HG02938 (cell line): ENCODE data around the gene PADI2.
"Not testable (repeated sequence)": the region's sequence is repeated elsewhere in the genome, so short reads cannot be mapped to it uniquely, and the experiment has no call there.

Source experiments
- ATAC-seq: cut with Tn5 transposase; IDR thresholded peaks from one replicate; pipeline ENCODE4 v1.9.1; 2021; ENCODE audit warnings: mild to moderate bottlenecking, moderate library complexity; ENCODE audit not compliant: unreplicated experiment

PADI2 gene

GRCh38 chr1:17086751-17087150, 32.5 kb downstream of the PADI2 start:
- ATAC-seq: no peak

GRCh38 chr1:17084787-17085186, 34.5 kb downstream of the PADI2 start:
- no peak for ATAC-seq

DNA sequence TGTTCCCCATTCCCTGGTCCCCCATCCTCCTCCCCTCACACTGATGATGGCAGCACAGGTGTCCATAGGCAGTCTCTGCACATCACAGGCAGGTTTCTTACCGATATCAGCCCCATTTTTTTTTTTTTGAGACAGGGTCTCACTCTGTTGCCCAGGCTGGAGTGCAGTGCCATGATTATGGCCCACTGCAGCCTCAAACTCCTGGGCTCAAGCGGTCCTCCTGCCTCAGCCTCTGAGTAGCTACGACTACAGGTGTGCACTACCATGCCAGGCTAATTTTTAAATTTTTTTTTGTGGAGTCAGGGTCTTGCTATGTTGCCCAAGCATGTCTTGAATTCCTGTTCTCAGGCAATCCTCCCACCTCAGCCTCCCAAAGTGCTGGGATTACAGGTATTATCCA, 36.5 kb downstream of the PADI2 start:
- ATAC-seq: no peak

DNA sequence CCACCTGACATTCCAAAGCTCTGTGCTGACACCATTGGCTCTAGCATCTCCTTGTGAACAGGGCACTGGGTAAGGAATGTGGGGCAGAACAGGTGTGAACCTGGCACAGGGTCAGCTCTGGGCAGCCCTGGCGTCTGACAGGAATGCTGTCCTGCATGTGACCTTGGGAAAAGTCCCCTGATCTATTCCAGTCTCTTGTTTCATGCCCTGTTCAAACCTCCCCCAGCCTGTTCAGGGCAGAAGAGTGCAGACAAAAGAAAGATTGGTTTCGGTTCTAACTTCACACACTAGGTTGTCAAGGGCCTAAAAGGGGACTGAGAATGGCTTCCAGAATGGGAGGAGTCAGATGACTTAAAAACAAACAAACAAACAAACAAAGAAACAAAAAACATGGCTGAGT, 37.8 kb downstream of the PADI2 start:
- ATAC-seq: no peak

GRCh38 chr1:17080880-17081279, 38.4 kb downstream of the PADI2 start:
- ATAC-seq: no peak

- no peak for ATAC-seq
Observed at GRCh38 chr1:17080085-17080759, 39.0 kb downstream of the PADI2 start.

GRCh38 chr1:17078991-17079868, 40.0 kb downstream of the PADI2 start:
- no peak for ATAC-seq

- no peak for ATAC-seq
Observed at GRCh38 chr1:17075470-17076255, 43.6 kb downstream of the PADI2 start.

- ATAC-seq: no peak
Observed at GRCh38 chr1:17071794-17072193, 47.5 kb downstream of the PADI2 start.

DNA sequence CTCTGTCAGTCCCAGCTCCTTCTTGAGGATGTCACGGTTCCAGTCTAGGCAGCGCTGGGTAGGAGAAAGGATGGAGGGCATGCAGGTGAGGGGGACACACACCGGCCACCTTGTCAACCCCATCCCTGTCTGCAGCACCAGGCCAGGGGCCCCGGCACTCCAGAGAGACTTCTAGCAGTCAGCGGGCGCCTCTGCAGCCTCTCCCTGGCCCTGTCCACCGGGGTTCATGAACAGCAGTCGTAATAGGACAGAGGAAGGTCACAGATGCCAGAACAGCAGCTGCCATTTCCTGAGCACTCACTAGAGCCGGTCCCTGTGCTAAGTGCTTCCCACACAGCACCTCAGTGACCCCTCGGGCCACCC, 49.1 kb downstream of the PADI2 start:
- no peak for ATAC-seq

- ATAC-seq: no peak
Observed at GRCh38 chr1:17069452-17070162, 49.6 kb downstream of the PADI2 start.

GRCh38 chr1:17068789-17069188, 50.5 kb downstream of the PADI2 start:
- ATAC-seq: no peak

- ATAC-seq: no peak
Observed at GRCh38 chr1:17067465-17068240, 51.6 kb downstream of the PADI2 start.

GRCh38 chr1:17067069-17067426, 52.2 kb downstream of the PADI2 start:
- no peak for ATAC-seq

DNA sequence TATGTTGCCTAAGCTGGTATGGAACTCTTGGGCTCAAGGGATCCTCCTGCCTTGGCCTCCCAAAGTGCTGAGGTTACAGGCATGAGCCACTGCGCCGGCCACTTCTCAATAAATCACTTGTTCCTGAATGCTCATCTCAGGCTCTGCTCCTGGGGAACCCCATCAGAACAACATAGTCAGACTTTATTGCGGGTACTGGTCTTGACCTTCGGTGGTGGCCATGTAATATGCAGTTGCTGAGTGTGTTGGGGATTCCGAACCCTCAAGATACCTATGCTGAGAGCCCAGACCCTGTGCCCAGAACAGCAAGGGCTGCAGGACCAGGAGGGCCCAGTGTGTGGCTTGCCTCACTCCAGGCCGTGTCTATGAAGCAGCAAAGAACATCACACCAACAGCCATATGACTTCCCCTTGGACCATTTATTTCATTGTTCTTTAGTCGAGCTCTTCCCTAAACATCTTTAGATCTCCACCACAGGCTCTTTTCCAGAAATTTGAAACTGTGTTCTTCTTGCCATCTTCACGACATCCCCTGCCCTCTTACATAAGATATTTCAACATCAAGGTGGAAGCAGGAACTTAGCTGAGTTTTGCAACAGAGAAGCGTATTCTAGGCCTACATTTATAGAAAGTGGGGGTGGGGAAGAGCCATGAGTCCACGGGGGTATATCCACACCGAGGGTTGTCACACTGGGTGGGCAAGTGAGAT, 52.7 kb downstream of the PADI2 start:
- no peak for ATAC-seq

DNA sequence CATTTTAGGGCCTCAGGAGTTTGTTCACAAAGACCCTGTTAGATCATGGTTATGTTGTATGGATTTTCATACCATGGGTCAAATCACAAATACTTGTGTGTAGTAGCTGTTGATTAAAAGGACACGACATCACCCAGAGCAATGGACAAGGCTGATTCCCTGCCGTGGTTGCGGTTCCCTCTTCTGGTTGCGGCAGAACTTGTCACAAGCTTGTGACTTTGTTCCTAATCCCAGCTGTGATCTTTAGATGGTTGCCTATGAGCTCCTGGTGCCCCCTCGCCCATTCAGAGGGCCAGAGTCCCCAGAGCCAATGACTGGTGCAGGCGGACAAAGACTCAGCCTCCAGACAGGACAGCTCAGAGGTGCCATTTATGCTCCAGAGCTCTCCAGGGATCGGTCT, 53.6 kb downstream of the PADI2 start:
- no peak for ATAC-seq

GRCh38 chr1:17062751-17063150, 56.5 kb downstream of the PADI2 start:
- not testable (repeated sequence) for ATAC-seq

DNA sequence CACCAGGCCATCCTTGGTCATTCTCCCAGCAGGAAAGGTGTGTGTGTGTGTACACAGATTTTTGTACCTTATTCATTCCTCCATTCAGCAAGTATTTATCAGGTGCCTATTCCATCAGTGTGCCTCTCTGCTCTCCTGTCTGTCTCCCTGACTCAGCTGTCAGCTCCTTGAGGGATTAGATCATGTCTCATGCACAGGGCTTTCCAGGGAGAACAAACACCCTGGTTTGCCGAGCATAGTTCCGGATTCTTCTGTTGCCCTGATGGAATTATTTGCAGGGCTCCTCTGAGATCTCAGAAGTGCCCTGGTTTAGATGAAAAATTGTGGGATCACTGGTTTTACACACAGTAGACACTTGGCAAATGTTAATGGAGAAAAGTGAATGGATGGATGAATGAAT, 57.4 kb downstream of the PADI2 start:
- no peak for ATAC-seq

- no peak for ATAC-seq
Observed at GRCh38 chr1:17061486-17061885, 57.8 kb downstream of the PADI2 start.

- no peak for ATAC-seq
Observed at GRCh38 chr1:17060306-17060749, 58.9 kb downstream of the PADI2 start.
